Breast epithelium (tissue), 4 donors: ENCODE measurements around the gene CACNB3. TPM values are rescaled to one million over a fixed set of nuclear protein-coding genes. Genes with fewer than 3 reads are reported as not detected.
A peak's percentile ranks its signal among the peaks of the same experiment; 100 is the strongest.

Source experiments
- DNase-seq, 2 donors: peaks; one replicate each; pipeline ENCODE4 v3.0.0-alpha.2; 2019; ENCODE audit warnings: low spot score in 2 of 2
- H3K27ac ChIP-seq, 2 donors: fragments of 200-600 bp; sonication (generic) in 1 of 2; one replicate each; pipeline ENCODE4 v1.5.1; 2016 to 2019; ENCODE audit warnings: mild to moderate bottlenecking in 1 of 2
- H3K27me3 ChIP-seq, 2 donors: fragments of 200-600 bp; sonication (generic) in 1 of 2; one replicate each; pipeline versions ENCODE4 v1.5.1 to v1.6.0; 2017 to 2019; ENCODE audit warnings: control low read depth in 1 of 2, mild to moderate bottlenecking in 1 of 2
- H3K36me3 ChIP-seq: fragments of 200-600 bp; one replicate; pipeline ENCODE4 v1.5.1; 2019
- H3K4me1 ChIP-seq, 2 donors: fragments of 200-600 bp; sonication (generic); one replicate each; pipeline ENCODE4 v1.5.1; 2016 to 2019; ENCODE audit warnings: control low read depth in 1 of 2
- H3K4me3 ChIP-seq, 3 donors: fragments of 200-600 bp; sonication (generic); 1 replicate in 2 of 3; 2 replicates in 1 of 3; pipeline ENCODE4 v1.5.1; 2016 to 2019; ENCODE audit warnings: mild to moderate bottlenecking in 3 of 3, moderate library complexity in 2 of 3
- H3K9me3 ChIP-seq, 2 donors: fragments of 200-600 bp; sonication (generic) in 1 of 2; one replicate each; pipeline ENCODE4 v1.5.1; 2016 to 2019; ENCODE audit warnings: control low read depth in 1 of 2
- CTCF ChIP-seq, 3 donors: fragments of 450-650 bp; IDR thresholded peaks; one replicate each; pipeline ENCODE4 v1.5.1; 2016 to 2017; ENCODE audit warnings: antibody characterized with exemption in 3 of 3, mild to moderate bottlenecking in 3 of 3, moderate library complexity in 3 of 3
- POLR2A ChIP-seq: fragments of 450-650 bp; IDR thresholded peaks from one replicate; pipeline ENCODE4 v1.6.1; 2016; ENCODE audit warnings: antibody characterized with exemption, mild to moderate bottlenecking, moderate library complexity
- POLR2AphosphoS5 ChIP-seq, 3 donors: sonication (generic); formaldehyde crosslinking; IDR thresholded peaks; one replicate each; pipeline ENCODE4 v1.6.1; 2017; ENCODE audit warnings: antibody characterized with exemption in 3 of 3
- intact Hi-C: fragments of 100-400 bp; cut with DNase I; formaldehyde crosslinking; loops from one replicate; pipeline ENCODE4 v1.15.1; 2023; ENCODE audit warnings: low total_unique reads
- total RNA-seq, 3 donors: library from RNA; depleted of rRNA; stranded (reverse); fragments of >200 nt; gene quantifications; one replicate each; pipeline ENCODE4 v1.1.0, GENCODE V29; 2016

Gene CACNB3
- total RNA-seq, 3 donors from 2014 or later: 4.0 to 17.0 (median 10.8) TPM

- peaks cover 4% of the 10 kb centered on the region for H3K36me3 ChIP-seq
- intact Hi-C loops: no loop called here
Measured at GRCh38 chr12:48774516-48774915, 43.8 kb upstream of the CACNB3 start.

GRCh38 chr12:48775299-48775698, 43.0 kb upstream of the CACNB3 start:
- peaks cover 0 to 4% of the 10 kb centered on the region in 2 donors for H3K4me1 ChIP-seq
- no peak overlapping the region for H3K27ac ChIP-seq
- no peaks in the 10 kb centered on the region for H3K9me3 ChIP-seq
- DNase-seq: no peak
- no peak overlapping the region for H3K4me3 ChIP-seq
- intact Hi-C loops: no loop called here
- TF ChIP-seq POLR2AphosphoS5 (IDR thresholded peaks at IDR 0.05) (no peak), CTCF (IDR thresholded peaks at IDR 0.05) (no peak), POLR2A (no peak)
- peaks cover 4% of the 10 kb centered on the region for H3K36me3 ChIP-seq
- no peaks in the 10 kb centered on the region for H3K27me3 ChIP-seq

More at GRCh38 chr12:48774516-48774915, 43.8 kb upstream of the CACNB3 start:
- Histone ChIP-seq H3K4me1 (no peaks in the 10 kb centered on the region), H3K4me3 (no peak overlapping the region), H3K27ac (peak overlapping the region in 1 of 2 donors; percentile 25), H3K27me3 (no peaks in the 10 kb centered on the region), H3K9me3 (no peaks in the 10 kb centered on the region)
- DNase-seq: no peak
- no peak for TF ChIP-seq CTCF (IDR thresholded peaks at IDR 0.05)
- no peak for TF ChIP-seq POLR2AphosphoS5 (IDR thresholded peaks at IDR 0.05)
- no peak for TF ChIP-seq POLR2A

GRCh38 chr12:48775991-48776649, 42.2 kb upstream of the CACNB3 start:
- no peak for DNase-seq
- Histone ChIP-seq H3K4me1 (peaks cover 0 to 10% of the 10 kb centered on the region in 2 donors), H3K4me3 (no peak overlapping the region), H3K27ac (no peak overlapping the region), H3K36me3 (no peaks in the 10 kb centered on the region), H3K27me3 (no peaks in the 10 kb centered on the region), H3K9me3 (no peaks in the 10 kb centered on the region)
- intact Hi-C loops: no loop called here
- no peak for TF ChIP-seq POLR2AphosphoS5 (IDR thresholded peaks at IDR 0.05)
- no peak for TF ChIP-seq POLR2A
- TF ChIP-seq CTCF (IDR thresholded peaks at IDR 0.05): no peak

- no peaks in the 10 kb centered on the region for H3K9me3 ChIP-seq
- no peak for TF ChIP-seq POLR2AphosphoS5 (IDR thresholded peaks at IDR 0.05)
- no peak for TF ChIP-seq POLR2A
- no peak for TF ChIP-seq CTCF (IDR thresholded peaks at IDR 0.05)
- no peaks in the 10 kb centered on the region for H3K36me3 ChIP-seq
- intact Hi-C loops: no loop called here
- no peak overlapping the region for H3K27ac ChIP-seq
- DNase-seq: no peak
- H3K4me3 ChIP-seq: no peak overlapping the region
- H3K4me1 ChIP-seq: peaks cover 0 to 14% of the 10 kb centered on the region in 2 donors
- H3K27me3 ChIP-seq: no peaks in the 10 kb centered on the region
Measured at GRCh38 chr12:48776956-48777355, 41.3 kb upstream of the CACNB3 start.

GRCh38 chr12:48777501-48778400, 40.5 kb upstream of the CACNB3 start:
- H3K4me1 ChIP-seq: peaks cover 0 to 16% of the 10 kb centered on the region in 2 donors
- H3K36me3 ChIP-seq: no peaks in the 10 kb centered on the region
- no peak overlapping the region for H3K27ac ChIP-seq
- no peaks in the 10 kb centered on the region for H3K9me3 ChIP-seq
- no peaks in the 10 kb centered on the region for H3K27me3 ChIP-seq
- TF ChIP-seq POLR2A (no peak), POLR2AphosphoS5 (IDR thresholded peaks at IDR 0.05) (no peak), CTCF (IDR thresholded peaks at IDR 0.05) (no peak)
- no peak for DNase-seq
- no peak overlapping the region for H3K4me3 ChIP-seq
- intact Hi-C loops: no loop called here
